ENCODE results near the gene HPX.

The HPX gene

DNA sequence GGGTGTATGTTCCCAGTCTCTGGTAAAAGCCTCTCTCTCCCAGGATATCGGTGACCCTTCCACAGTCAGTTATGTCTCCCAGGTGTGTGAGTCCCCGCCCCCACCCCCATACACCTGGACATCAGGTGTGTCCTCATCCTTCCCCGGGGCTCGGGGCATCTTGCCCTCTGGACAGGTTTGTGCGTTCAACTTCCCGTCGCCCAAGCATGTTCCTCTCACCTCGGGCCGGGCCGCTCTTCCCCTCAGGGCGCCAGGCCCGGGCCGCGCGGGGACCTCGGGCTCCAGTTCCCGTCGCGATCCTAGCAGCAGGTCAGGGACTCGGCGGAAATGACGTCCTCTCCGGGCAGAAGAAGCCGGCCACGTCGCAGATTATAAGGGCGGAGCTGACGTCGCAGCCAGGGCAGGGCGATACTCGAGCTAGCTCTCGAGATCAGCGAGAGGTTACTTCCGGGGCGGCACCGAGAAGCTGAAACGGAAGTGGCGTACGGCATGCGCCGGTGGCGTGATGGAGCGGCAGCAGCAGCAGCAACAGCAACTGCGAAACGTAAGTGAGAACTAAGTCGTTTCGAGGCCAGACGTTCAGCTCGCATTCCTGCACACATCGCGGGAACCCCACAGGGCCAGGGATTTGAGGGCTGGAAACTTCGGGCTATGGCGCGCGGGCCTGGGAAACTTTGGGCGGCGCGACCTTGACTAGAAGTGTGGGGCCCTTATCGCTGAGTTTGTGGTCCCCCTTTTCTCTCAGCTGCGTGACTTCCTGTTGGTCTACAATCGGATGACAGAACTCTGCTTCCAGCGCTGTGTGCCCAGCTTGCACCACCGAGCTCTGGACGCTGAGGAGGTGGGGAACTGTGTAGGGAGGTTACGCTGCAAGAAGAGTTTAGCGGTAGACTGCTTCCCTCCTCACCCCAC is 40.5 kb upstream of the HPX start, which contains the start of the genes ARFIP2 and TIMM10B:
TSS of gene ARFIP2 (minus strand) at position 320 of the 912 bp plus-strand sequence. CDS start 910 bp downstream, outside the sequence.
TSS of gene TIMM10B (plus strand) at position 490 of the 912 bp plus-strand sequence. CDS start at position 506, 16 bp downstream.
- peak; percentile 98 for ATAC-seq
- TF ChIP-seq, protein P1, sequence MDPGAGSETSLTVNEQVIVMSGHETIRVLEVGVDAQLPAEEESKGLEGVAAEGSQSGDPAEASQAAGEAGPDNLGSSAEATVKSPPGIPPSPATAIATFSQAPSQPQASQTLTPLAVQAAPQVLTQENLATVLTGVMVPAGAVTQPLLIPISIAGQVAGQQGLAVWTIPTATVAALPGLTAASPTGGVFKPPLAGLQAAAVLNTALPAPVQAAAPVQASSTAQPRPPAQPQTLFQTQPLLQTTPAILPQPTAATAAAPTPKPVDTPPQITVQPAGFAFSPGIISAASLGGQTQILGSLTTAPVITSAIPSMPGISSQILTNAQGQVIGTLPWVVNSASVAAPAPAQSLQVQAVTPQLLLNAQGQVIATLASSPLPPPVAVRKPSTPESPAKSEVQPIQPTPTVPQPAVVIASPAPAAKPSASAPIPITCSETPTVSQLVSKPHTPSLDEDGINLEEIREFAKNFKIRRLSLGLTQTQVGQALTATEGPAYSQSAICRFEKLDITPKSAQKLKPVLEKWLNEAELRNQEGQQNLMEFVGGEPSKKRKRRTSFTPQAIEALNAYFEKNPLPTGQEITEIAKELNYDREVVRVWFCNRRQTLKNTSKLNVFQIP (CRISPR knock-in tag; IDR thresholded peaks at IDR 0.05; ENCODE audit: borderline replicate concordance, low read depth), result no peak
- TF ChIP-seq ESRRG (CRISPR knock-in tag; IDR thresholded peaks at IDR 0.05), result no peak
- TF ChIP-seq ZFP3 (CRISPR knock-in tag; IDR thresholded peaks at IDR 0.05), result no peak
- no peak for TF ChIP-seq ISL1 (CRISPR knock-in tag; IDR thresholded peaks at IDR 0.05)
- no peak for TF ChIP-seq ZFP30 (CRISPR knock-in tag; IDR thresholded peaks at IDR 0.05)
- TF ChIP-seq, protein P2, sequence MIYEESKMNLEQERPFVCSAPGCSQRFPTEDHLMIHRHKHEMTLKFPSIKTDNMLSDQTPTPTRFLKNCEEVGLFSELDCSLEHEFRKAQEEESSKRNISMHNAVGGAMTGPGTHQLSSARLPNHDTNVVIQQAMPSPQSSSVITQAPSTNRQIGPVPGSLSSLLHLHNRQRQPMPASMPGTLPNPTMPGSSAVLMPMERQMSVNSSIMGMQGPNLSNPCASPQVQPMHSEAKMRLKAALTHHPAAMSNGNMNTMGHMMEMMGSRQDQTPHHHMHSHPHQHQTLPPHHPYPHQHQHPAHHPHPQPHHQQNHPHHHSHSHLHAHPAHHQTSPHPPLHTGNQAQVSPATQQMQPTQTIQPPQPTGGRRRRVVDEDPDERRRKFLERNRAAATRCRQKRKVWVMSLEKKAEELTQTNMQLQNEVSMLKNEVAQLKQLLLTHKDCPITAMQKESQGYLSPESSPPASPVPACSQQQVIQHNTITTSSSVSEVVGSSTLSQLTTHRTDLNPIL (CRISPR knock-in tag; IDR thresholded peaks at IDR 0.05; ENCODE audit: low read depth), result no peak
- TF ChIP-seq ZNF565 (CRISPR knock-in tag; conservative IDR thresholded peaks at IDR 0.05; ENCODE audit: low read depth), result no peak
- no peak for TF ChIP-seq GLIS3 (CRISPR knock-in tag; IDR thresholded peaks at IDR 0.05)
- no peak for TF ChIP-seq ZNF70 (CRISPR knock-in tag; IDR thresholded peaks at IDR 0.05)
- no peak for TF ChIP-seq PPARA (CRISPR knock-in tag; IDR thresholded peaks at IDR 0.05; ENCODE audit: borderline replicate concordance)
- TF ChIP-seq CSDC2 (CRISPR knock-in tag; IDR thresholded peaks at IDR 0.05), result no peak

DNA sequence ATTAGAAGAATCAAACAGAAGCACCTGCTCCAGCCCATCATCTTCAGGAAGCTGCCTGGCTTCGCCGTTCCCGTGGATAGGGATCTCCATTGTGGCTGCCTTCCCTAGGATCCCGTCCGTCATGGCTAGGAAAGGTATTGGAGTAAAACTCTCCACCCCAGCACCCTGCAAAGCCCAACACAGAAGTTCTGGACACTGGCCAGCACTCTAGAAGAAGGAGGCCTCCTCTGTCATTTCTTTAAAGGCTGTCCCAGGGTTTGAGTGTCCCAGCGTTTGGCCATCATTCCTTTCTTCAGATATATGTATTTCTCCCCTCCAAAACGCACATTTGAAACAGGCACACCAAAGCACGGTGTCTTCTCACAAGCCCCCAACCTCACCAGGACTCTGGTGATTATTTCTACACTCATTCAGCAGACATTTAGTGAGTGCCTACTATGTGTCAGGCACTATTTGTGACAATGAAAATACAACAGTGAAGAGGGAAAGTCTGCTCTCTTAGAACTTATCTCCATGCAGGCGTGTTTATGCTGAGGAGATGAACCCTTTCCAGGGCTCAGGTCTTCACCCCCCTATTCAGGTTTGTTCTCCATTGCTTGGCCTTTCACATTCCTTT is 39.6 kb upstream of the HPX start:
- TF ChIP-seq TOX (CRISPR knock-in tag; IDR thresholded peaks at IDR 0.05; ENCODE audit: borderline replicate concordance) (no peak), TCF4 (CRISPR knock-in tag; IDR thresholded peaks at IDR 0.05; ENCODE audit: borderline replicate concordance) (no peak), ARNTL (CRISPR knock-in tag; IDR thresholded peaks at IDR 0.05; ENCODE audit: borderline replicate concordance, low read depth) (no peak), ZFP3 (CRISPR knock-in tag; IDR thresholded peaks at IDR 0.05) (no peak), SNAI2 (CRISPR knock-in tag; IDR thresholded peaks at IDR 0.05) (no peak), ZNF565 (CRISPR knock-in tag; conservative IDR thresholded peaks at IDR 0.05; ENCODE audit: low read depth) (no peak)
- TF ChIP-seq, protein P3, sequence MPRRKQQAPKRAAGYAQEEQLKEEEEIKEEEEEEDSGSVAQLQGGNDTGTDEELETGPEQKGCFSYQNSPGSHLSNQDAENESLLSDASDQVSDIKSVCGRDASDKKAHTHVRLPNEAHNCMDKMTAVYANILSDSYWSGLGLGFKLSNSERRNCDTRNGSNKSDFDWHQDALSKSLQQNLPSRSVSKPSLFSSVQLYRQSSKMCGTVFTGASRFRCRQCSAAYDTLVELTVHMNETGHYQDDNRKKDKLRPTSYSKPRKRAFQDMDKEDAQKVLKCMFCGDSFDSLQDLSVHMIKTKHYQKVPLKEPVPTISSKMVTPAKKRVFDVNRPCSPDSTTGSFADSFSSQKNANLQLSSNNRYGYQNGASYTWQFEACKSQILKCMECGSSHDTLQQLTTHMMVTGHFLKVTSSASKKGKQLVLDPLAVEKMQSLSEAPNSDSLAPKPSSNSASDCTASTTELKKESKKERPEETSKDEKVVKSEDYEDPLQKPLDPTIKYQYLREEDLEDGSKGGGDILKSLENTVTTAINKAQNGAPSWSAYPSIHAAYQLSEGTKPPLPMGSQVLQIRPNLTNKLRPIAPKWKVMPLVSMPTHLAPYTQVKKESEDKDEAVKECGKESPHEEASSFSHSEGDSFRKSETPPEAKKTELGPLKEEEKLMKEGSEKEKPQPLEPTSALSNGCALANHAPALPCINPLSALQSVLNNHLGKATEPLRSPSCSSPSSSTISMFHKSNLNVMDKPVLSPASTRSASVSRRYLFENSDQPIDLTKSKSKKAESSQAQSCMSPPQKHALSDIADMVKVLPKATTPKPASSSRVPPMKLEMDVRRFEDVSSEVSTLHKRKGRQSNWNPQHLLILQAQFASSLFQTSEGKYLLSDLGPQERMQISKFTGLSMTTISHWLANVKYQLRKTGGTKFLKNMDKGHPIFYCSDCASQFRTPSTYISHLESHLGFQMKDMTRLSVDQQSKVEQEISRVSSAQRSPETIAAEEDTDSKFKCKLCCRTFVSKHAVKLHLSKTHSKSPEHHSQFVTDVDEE (CRISPR knock-in tag; IDR thresholded peaks at IDR 0.05), result no peak
- TF ChIP-seq, protein P4, sequence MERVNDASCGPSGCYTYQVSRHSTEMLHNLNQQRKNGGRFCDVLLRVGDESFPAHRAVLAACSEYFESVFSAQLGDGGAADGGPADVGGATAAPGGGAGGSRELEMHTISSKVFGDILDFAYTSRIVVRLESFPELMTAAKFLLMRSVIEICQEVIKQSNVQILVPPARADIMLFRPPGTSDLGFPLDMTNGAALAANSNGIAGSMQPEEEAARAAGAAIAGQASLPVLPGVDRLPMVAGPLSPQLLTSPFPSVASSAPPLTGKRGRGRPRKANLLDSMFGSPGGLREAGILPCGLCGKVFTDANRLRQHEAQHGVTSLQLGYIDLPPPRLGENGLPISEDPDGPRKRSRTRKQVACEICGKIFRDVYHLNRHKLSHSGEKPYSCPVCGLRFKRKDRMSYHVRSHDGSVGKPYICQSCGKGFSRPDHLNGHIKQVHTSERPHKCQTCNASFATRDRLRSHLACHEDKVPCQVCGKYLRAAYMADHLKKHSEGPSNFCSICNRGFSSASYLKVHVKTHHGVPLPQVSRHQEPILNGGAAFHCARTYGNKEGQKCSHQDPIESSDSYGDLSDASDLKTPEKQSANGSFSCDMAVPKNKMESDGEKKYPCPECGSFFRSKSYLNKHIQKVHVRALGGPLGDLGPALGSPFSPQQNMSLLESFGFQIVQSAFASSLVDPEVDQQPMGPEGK (CRISPR knock-in tag; IDR thresholded peaks at IDR 0.05; ENCODE audit: borderline replicate concordance), result no peak
- TF ChIP-seq, protein P5, sequence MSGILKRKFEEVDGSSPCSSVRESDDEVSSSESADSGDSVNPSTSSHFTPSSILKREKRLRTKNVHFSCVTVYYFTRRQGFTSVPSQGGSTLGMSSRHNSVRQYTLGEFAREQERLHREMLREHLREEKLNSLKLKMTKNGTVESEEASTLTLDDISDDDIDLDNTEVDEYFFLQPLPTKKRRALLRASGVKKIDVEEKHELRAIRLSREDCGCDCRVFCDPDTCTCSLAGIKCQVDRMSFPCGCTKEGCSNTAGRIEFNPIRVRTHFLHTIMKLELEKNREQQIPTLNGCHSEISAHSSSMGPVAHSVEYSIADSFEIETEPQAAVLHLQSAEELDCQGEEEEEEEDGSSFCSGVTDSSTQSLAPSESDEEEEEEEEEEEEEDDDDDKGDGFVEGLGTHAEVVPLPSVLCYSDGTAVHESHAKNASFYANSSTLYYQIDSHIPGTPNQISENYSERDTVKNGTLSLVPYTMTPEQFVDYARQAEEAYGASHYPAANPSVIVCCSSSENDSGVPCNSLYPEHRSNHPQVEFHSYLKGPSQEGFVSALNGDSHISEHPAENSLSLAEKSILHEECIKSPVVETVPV (CRISPR knock-in tag; IDR thresholded peaks at IDR 0.05), result no peak
- TF ChIP-seq, protein P2 (CRISPR knock-in tag; IDR thresholded peaks at IDR 0.05; ENCODE audit: low read depth), result no peak
- ATAC-seq, result no peak

All from SK-N-SH treated with all-trans-retinoic acid at 6 μM for 48 hours (cell line).